B cell (primary cell): ENCODE data around the gene SLC2A13. TPM values are rescaled to one million over a fixed set of nuclear protein-coding genes. Genes with fewer than 3 reads are reported as not detected.

Experiments
- ATAC-seq: fragments of 200-7000 bp; cut with Tn5 transposase; one replicate; pipeline ENCODE4 v1.10.0; 2021; ENCODE audit warnings: low read depth, mild to moderate bottlenecking, moderate number of reproducible peaks, moderate library complexity
- CTCF ChIA-PET: fragments of 350-600 bp; sonication (Branson Sonifier 250); formaldehyde crosslinking; loops from one replicate; lab custom pipeline; 2021; ENCODE audit warnings: antibody characterized with exemption, inconsistent platforms; lab: Charles Lee
- POLR2A ChIA-PET: fragments of 350-600 bp; sonication (Branson Sonifier 250); formaldehyde crosslinking; loops from one replicate; lab custom pipeline; 2021; ENCODE audit warnings: antibody characterized with exemption; lab: Charles Lee
- DNase-seq: peaks from one replicate; pipeline ENCODE4 v3.0.0; 2013
- H2AFZ ChIP-seq: 2 replicates; pipeline ENCODE4 v1.6.1; 2012; ENCODE audit warnings: mild to moderate bottlenecking, low read depth, low read length; ENCODE audit not compliant: insufficient read depth, poor library complexity, severe bottlenecking
- H3K27ac ChIP-seq, 2 donors: 1 replicate in 1 of 2; 2 replicates in 1 of 2; pipeline ENCODE4 v1.5.1; 2012 to 2013; ENCODE audit warnings: low read length in 2 of 2, mild to moderate bottlenecking in 2 of 2, moderate library complexity in 1 of 2
- H3K27me3 ChIP-seq, 4 experiments: fragments of 200-600 bp in 1 of 4; sonication (generic) in 1 of 4; replicated peaks in 1 of 4; 1 replicate in 2 of 4; 2 replicates in 2 of 4; pipeline versions ENCODE4 v1.6.1 to v1.7.0; 2013 to 2016; ENCODE audit warnings: low read length in 3 of 4, mild to moderate bottlenecking in 2 of 4, mixed read lengths in 1 of 4, moderate library complexity in 1 of 4; ENCODE audit not compliant: insufficient read depth in 4 of 4, control insufficient read depth in 3 of 4; ENCODE audit errors: control extremely low read depth in 1 of 4
- H3K36me3 ChIP-seq, 2 experiments: replicated peaks in 1 of 2; 1 replicate in 1 of 2; 2 replicates in 1 of 2; pipeline versions ENCODE4 v1.6.1 to v1.7.1; 2013; ENCODE audit warnings: low read length in 1 of 2; ENCODE audit not compliant: insufficient read depth in 2 of 2, control insufficient read depth in 1 of 2; ENCODE audit errors: control extremely low read depth in 1 of 2, extremely low read depth in 1 of 2
- H3K4me1 ChIP-seq, 2 donors: fragments of 200-600 bp in 1 of 2; sonication (generic) in 1 of 2; 1 replicate in 1 of 2; 2 replicates in 1 of 2; pipeline versions ENCODE4 v1.5.1 to v1.6.1; 2013 to 2017; ENCODE audit warnings: low read length in 2 of 2; ENCODE audit not compliant: control insufficient read depth in 2 of 2, insufficient read depth in 2 of 2
- H3K4me2 ChIP-seq: replicated peaks from 2 replicates; pipeline ENCODE3; 2012; ENCODE audit warnings: mild to moderate bottlenecking, low read depth, low read length; ENCODE audit not compliant: poor library complexity, severe bottlenecking
- H3K4me3 ChIP-seq, 5 experiments: fragments of 200-600 bp in 1 of 5; sonication (generic) in 1 of 5; 1 replicate in 3 of 5; 2 replicates in 2 of 5; pipeline versions ENCODE4 v1.5.1 to v1.7.0; 2011 to 2016; ENCODE audit warnings: low read length in 4 of 5, mild to moderate bottlenecking in 4 of 5, low read depth in 2 of 5, control low read depth in 1 of 5, moderate library complexity in 1 of 5; ENCODE audit not compliant: insufficient read depth in 1 of 5; ENCODE audit errors: control extremely low read depth in 1 of 5, extremely low read depth in 1 of 5
- H3K79me2 ChIP-seq: fragments of 200-600 bp; sonication (generic); one replicate; pipeline ENCODE4 v1.6.0; 2016; ENCODE audit warnings: low read length; ENCODE audit not compliant: control insufficient read depth, insufficient read depth
- H3K9ac ChIP-seq: fragments of 200-600 bp; sonication (generic); 2 replicates; pipeline ENCODE4 v1.6.1; 2017; ENCODE audit warnings: mild to moderate bottlenecking, low read length, moderate library complexity
- H3K9me3 ChIP-seq, 3 donors: one replicate each; pipeline versions ENCODE4 v1.6.1 to v1.7.1; 2013; ENCODE audit warnings: low read length in 2 of 3; ENCODE audit not compliant: control insufficient read depth in 2 of 3, insufficient read depth in 1 of 3; ENCODE audit errors: control extremely low read depth in 1 of 3
- H4K20me1 ChIP-seq: 2 replicates; pipeline ENCODE4 v1.6.0; 2012; ENCODE audit warnings: mild to moderate bottlenecking, low read length; ENCODE audit not compliant: insufficient read depth, control insufficient read depth, poor library complexity, severe bottlenecking
- H3K27ac Mint-ChIP-seq: one replicate; pipeline ENCODE4 v1.8.0; 2021; ENCODE audit warnings: mixed read lengths
- H3K27me3 Mint-ChIP-seq: one replicate; pipeline ENCODE4 v1.8.0; 2021; ENCODE audit warnings: mixed read lengths
- H3K4me1 Mint-ChIP-seq: one replicate; pipeline ENCODE4 v1.8.0; 2021; ENCODE audit warnings: mixed read lengths
- H3K4me3 Mint-ChIP-seq: one replicate; pipeline ENCODE4 v1.8.0; 2021; ENCODE audit warnings: mixed read lengths
- H3K9me3 Mint-ChIP-seq: one replicate; pipeline ENCODE4 v1.8.0; 2022; ENCODE audit warnings: mixed read lengths; ENCODE audit not compliant: insufficient read depth
- EZH2 ChIP-seq: IDR thresholded peaks from 2 replicates; pipeline ENCODE4 v1.6.1; 2012; ENCODE audit warnings: borderline replicate concordance, low read depth, mild to moderate bottlenecking, moderate library complexity, low read length; ENCODE audit not compliant: insufficient read depth, poor library complexity, severe bottlenecking
- WGBS: methylation state at CpG from one replicate; pipeline ENCODE4 v1.1.5; 2013; ENCODE audit warnings: missing lambda C conversion rate; ENCODE audit not compliant: insufficient coverage; 5-methylcytosine and 5-hydroxymethylcytosine counted together
- intact Hi-C: fragments of 100-400 bp; cut with micrococcal nuclease; formaldehyde crosslinking; loops from one replicate; pipeline ENCODE4 v1.10.0; 2022
- polyA plus RNA-seq: library from polyadenylated mRNA; depleted of rRNA; stranded (reverse); fragments of >200 nt; gene quantifications from 2 replicates; pipeline ENCODE4 v1.2.3, GENCODE V29; 2012
- total RNA-seq, 2 donors: library from RNA; stranded (reverse); fragments of 120-200 nt in 1 of 2; gene quantifications; 1 replicate in 1 of 2; 2 replicates in 1 of 2; pipeline versions ENCODE4 v1.2.3 to v1.2.4, GENCODE V29; 2013 to 2022
- TF ChIP-seq, protein P1 (sequence below): fragments of 200-600 bp; IDR thresholded peaks from one replicate; pipeline ENCODE4 v1.8.0; 2022; ENCODE audit warnings: antibody characterized with exemption, mild to moderate bottlenecking

Gene SLC2A13
- total and polyA plus RNA-seq, 2 donors (not counting 1 experiment from before 2014, with no cell fraction given): 2.1 to 8.6 TPM

DNA sequence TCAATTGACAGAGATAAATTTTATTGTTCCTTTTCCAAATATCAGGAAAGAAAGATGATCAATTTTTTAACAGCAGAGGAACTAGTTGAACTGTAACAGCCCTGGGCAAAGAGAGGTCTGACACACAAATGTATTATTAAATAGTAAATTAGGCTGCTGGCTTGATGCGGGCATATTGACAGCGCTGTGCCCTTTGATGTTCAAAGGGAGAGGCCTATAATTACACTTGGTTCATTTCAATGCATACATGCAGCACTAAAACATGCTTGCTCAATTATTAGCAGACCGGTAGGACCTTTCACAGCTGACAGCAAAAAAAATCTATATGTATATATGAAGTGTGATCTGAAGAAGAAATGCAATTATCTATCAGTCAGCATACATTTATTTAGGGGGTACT lies 219.8 kb downstream of the SLC2A13 start:
- no peaks in the 10 kb centered on the region for H3K36me3 ChIP-seq
- WGBS: no CpG with 5 or more reads among the region's 3 CpGs
- Mint-ChIP-seq H3K9me3 (no peaks in the 10 kb centered on the region), H3K27ac (no peak overlapping the region), H3K4me1 (no peaks in the 10 kb centered on the region), H3K4me3 (no peak overlapping the region), H3K27me3 (no peaks in the 10 kb centered on the region)
- no peaks in the 10 kb centered on the region for H3K27me3 ChIP-seq
- H3K4me2 ChIP-seq: no peak overlapping the region
- no peaks in the 10 kb centered on the region for H3K4me1 ChIP-seq
- H3K9me3 ChIP-seq: no peaks in the 10 kb centered on the region
- TF ChIP-seq EZH2: no peak
- TF ChIP-seq, protein P1, sequence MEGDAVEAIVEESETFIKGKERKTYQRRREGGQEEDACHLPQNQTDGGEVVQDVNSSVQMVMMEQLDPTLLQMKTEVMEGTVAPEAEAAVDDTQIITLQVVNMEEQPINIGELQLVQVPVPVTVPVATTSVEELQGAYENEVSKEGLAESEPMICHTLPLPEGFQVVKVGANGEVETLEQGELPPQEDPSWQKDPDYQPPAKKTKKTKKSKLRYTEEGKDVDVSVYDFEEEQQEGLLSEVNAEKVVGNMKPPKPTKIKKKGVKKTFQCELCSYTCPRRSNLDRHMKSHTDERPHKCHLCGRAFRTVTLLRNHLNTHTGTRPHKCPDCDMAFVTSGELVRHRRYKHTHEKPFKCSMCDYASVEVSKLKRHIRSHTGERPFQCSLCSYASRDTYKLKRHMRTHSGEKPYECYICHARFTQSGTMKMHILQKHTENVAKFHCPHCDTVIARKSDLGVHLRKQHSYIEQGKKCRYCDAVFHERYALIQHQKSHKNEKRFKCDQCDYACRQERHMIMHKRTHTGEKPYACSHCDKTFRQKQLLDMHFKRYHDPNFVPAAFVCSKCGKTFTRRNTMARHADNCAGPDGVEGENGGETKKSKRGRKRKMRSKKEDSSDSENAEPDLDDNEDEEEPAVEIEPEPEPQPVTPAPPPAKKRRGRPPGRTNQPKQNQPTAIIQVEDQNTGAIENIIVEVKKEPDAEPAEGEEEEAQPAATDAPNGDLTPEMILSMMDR: no peak
- intact Hi-C loops: no loop called here
- CTCF ChIA-PET: no interaction called here
- ATAC-seq: no peak
- no peak overlapping the region for H3K27ac ChIP-seq
- POLR2A ChIA-PET: no interaction called here
- no peak overlapping the region for H3K9ac ChIP-seq
- no peak overlapping the region for H3K4me3 ChIP-seq
- no peaks in the 10 kb centered on the region for H3K79me2 ChIP-seq
- H2AFZ ChIP-seq: no peak overlapping the region
- no peaks in the 10 kb centered on the region for H4K20me1 ChIP-seq
- no peak for DNase-seq

DNA sequence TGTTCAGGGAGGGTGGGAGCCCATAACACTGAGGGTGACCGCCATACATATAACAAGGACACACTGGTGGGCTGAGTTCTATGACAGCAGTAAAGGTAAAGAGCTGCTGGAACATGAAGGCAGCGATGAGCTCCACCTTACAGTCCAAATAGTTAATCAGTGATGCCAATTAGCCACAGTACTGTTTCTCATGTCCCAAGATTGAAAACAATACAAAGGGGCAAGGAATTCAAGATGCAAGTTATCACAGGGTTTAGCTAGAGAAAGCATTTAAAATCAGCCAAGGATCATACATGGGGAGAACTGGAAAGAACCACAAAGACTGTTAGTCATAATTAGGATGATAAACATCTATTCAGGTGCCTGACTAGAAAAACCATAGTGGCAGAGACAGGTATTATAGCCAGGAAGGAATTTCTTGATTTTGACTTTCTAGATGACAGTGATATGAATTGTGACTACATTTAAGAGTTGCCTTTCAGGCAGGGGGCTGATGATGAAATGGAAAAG lies 221.2 kb downstream of the SLC2A13 start:
- no peak overlapping the region for H3K27ac Mint-ChIP-seq

More for the DNA sequence above, 221.2 kb downstream of the SLC2A13 start:
- no peak overlapping the region for H3K9ac ChIP-seq
- CTCF ChIA-PET: no interaction called here
- intact Hi-C loops: no loop called here
- no peak overlapping the region for H3K4me3 Mint-ChIP-seq
- H3K27me3 Mint-ChIP-seq: no peaks in the 10 kb centered on the region
- no peak overlapping the region for H3K4me3 ChIP-seq
- H3K4me1 ChIP-seq: no peaks in the 10 kb centered on the region
- H3K79me2 ChIP-seq: no peaks in the 10 kb centered on the region
- no peaks in the 10 kb centered on the region for H3K9me3 Mint-ChIP-seq
- H3K36me3 ChIP-seq: no peaks in the 10 kb centered on the region
- no peak for TF ChIP-seq EZH2
- TF ChIP-seq, protein P1: no peak
- DNase-seq (no peak), ATAC-seq (no peak)
- H3K27ac ChIP-seq: no peak overlapping the region
- H3K9me3 ChIP-seq: peaks cover 0 to 4% (median 3%) of the 10 kb centered on the region in 3 donors
- POLR2A ChIA-PET: no interaction called here
- H3K4me1 Mint-ChIP-seq: no peaks in the 10 kb centered on the region
- no peaks in the 10 kb centered on the region for H4K20me1 ChIP-seq
- no peaks in the 10 kb centered on the region for H3K27me3 ChIP-seq
- H2AFZ ChIP-seq: no peak overlapping the region
- 86% methylated on average over 1 of the region's 2 CpGs for WGBS
- no peak overlapping the region for H3K4me2 ChIP-seq
